Neuronal stem cell (in vitro differentiated cells): ENCODE results near the gene EPS15.
A peak's percentile ranks its signal among the peaks of the same experiment; 100 is the strongest.

Source experiments
- DNase-seq: peaks from one replicate; pipeline ENCODE4 v3.0.0-alpha.2; 2013; ENCODE audit warnings: low spot score
- H2AFZ ChIP-seq: one replicate; pipeline ENCODE4 v1.6.1; 2013; ENCODE audit warnings: mild to moderate bottlenecking, low read length, inconsistent platforms
- H2AK5ac ChIP-seq: 2 replicates; pipeline ENCODE4 v1.6.1; 2013; ENCODE audit warnings: low read depth, mild to moderate bottlenecking, inconsistent platforms, low read length, moderate library complexity, mixed read lengths
- H2BK120ac ChIP-seq: 2 replicates; pipeline ENCODE4 v1.6.1; 2013; ENCODE audit warnings: low read depth, mild to moderate bottlenecking, inconsistent platforms, low read length, moderate library complexity, mixed read lengths
- H2BK12ac ChIP-seq: one replicate; pipeline ENCODE4 v1.6.1; 2013; ENCODE audit warnings: low read length, inconsistent platforms
- H2BK15ac ChIP-seq: 2 replicates; pipeline ENCODE4 v1.6.1; 2013; ENCODE audit warnings: mild to moderate bottlenecking, low read length, inconsistent platforms, mixed read lengths
- H2BK5ac ChIP-seq: one replicate; pipeline ENCODE4 v1.6.1; 2013; ENCODE audit warnings: inconsistent platforms, mild to moderate bottlenecking, low read length, moderate library complexity
- H3K14ac ChIP-seq: one replicate; pipeline ENCODE4 v1.6.1; 2013; ENCODE audit warnings: low read length, inconsistent platforms
- H3K18ac ChIP-seq: 2 replicates; pipeline ENCODE4 v1.6.1; 2013; ENCODE audit warnings: low read length, inconsistent platforms
- H3K23ac ChIP-seq: 2 replicates; pipeline ENCODE4 v1.6.1; 2013; ENCODE audit warnings: low read depth, mild to moderate bottlenecking, mixed read lengths, low read length, inconsistent platforms; ENCODE audit not compliant: poor library complexity
- H3K27ac ChIP-seq: replicated peaks from 3 replicates; pipeline ENCODE4 v1.5.1; 2013; ENCODE audit warnings: low read length, inconsistent platforms
- H3K27me3 ChIP-seq, 3 experiments: 2 replicates each; pipeline ENCODE4 v1.6.1; 2013; ENCODE audit warnings: low read length in 3 of 3, mild to moderate bottlenecking in 2 of 3, inconsistent platforms in 1 of 3, low read depth in 1 of 3, mixed read lengths in 1 of 3, moderate library complexity in 1 of 3; ENCODE audit not compliant: control insufficient read depth in 3 of 3, insufficient read depth in 3 of 3
- H3K36me3 ChIP-seq, 2 donors: replicated peaks in 1 of 2; 2 replicates each; pipeline ENCODE4 v1.6.1; 2013; ENCODE audit warnings: low read length in 2 of 2; ENCODE audit not compliant: control insufficient read depth in 2 of 2, insufficient read depth in 2 of 2
- H3K4ac ChIP-seq: 2 replicates; pipeline ENCODE4 v1.6.1; 2013; ENCODE audit warnings: inconsistent platforms, mild to moderate bottlenecking, low read length, moderate library complexity
- H3K4me1 ChIP-seq, 2 donors: 1 replicate in 1 of 2; 2 replicates in 1 of 2; pipeline ENCODE4 v1.6.1; 2013; ENCODE audit warnings: low read length in 2 of 2, low read depth in 1 of 2; ENCODE audit not compliant: control insufficient read depth in 2 of 2, insufficient read depth in 1 of 2
- H3K4me2 ChIP-seq: one replicate; pipeline ENCODE4 v1.6.1; 2013; ENCODE audit warnings: mild to moderate bottlenecking, low read length, inconsistent platforms; ENCODE audit not compliant: insufficient read depth, poor library complexity, severe bottlenecking
- H3K4me3 ChIP-seq, 2 donors: 2 replicates each; pipeline ENCODE4 v1.5.1; 2013; ENCODE audit warnings: low read length in 2 of 2, mild to moderate bottlenecking in 2 of 2, inconsistent platforms in 1 of 2, moderate library complexity in 1 of 2
- H3K79me1 ChIP-seq: one replicate; pipeline ENCODE4 v1.6.1; 2013; ENCODE audit warnings: low read depth, mild to moderate bottlenecking, inconsistent platforms, low read length, moderate library complexity
- H3K9ac ChIP-seq: one replicate; pipeline ENCODE4 v1.6.1; 2013; ENCODE audit warnings: mild to moderate bottlenecking, low read depth, low read length, inconsistent platforms; ENCODE audit not compliant: poor library complexity
- H3K9me3 ChIP-seq, 2 donors: replicated peaks in 1 of 2; 2 replicates each; pipeline versions ENCODE3 to v1.6.1; 2013; ENCODE audit warnings: low read length in 2 of 2, mild to moderate bottlenecking in 2 of 2, inconsistent platforms in 1 of 2, low read depth in 1 of 2, mixed read lengths in 1 of 2, moderate library complexity in 1 of 2; ENCODE audit not compliant: control insufficient read depth in 2 of 2, insufficient read depth in 1 of 2
- H4K8ac ChIP-seq: one replicate; pipeline ENCODE4 v1.6.1; 2013; ENCODE audit warnings: low read depth, mild to moderate bottlenecking, inconsistent platforms, low read length, moderate library complexity
- H4K91ac ChIP-seq: one replicate; pipeline ENCODE4 v1.6.1; 2013; ENCODE audit warnings: low read length, low read depth, mild to moderate bottlenecking, inconsistent platforms; ENCODE audit not compliant: poor library complexity
- WGBS, 2 donors: extraction: QIAGEN DNeasy Blood & Tissue Kit; methylation state at CpG; one replicate each; pipeline ENCODE4 v1.1.7; 2013; ENCODE audit warnings: missing lambda C conversion rate in 2 of 2, mixed read lengths in 1 of 2; ENCODE audit not compliant: insufficient read length in 2 of 2, insufficient replicate concordance in 1 of 2; ENCODE audit errors: extremely low coverage in 2 of 2; 5-methylcytosine and 5-hydroxymethylcytosine counted together

Gene EPS15

DNA sequence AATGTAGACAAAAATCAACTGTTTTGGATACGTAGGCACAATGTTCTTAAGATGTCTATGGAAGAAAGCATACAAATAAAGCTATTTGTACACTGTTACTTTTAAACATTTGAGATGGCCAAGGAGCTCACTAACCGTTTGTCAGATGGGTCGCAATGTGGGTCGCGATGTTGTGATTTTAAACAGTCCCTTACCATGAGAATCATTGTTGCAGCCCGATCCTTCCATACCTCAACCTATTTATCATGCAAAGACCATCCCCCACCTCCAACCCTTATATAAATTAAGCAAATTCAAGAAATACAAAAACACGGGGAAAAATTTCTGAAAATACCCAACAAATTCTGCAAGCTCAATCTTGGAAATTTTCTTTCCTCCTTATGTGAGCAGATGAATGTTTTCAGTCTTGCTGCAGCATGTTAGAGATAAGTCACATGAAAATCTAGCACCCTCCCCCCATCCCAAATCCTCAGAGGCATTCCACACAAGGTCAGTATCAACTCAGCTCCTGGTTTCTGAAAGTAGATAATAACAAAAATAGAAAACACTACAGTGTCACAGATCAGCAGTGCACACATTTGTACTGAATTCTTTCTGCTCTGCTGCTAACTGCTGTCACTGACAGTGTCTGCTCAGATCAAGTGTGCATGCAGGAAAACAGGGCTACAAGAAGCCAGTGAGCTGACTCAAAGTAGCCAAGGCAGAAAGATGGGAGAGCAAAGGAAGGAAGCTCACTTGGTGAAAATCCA is 95.8 kb downstream of the EPS15 start:
- no peak overlapping the region for H3K23ac ChIP-seq
- peak overlapping the region; percentile 43 for H2AFZ ChIP-seq
- H3K79me1 ChIP-seq, result no peaks in the 10 kb centered on the region
- H2BK12ac ChIP-seq, result no peak overlapping the region
- H3K9me3 ChIP-seq, result no peaks in the 10 kb centered on the region
- no peak overlapping the region for H3K4me2 ChIP-seq
- DNase-seq, result no peak
- no peak overlapping the region for H3K14ac ChIP-seq
- WGBS, 2 donors, result no CpG with 5 or more reads among the region's 7 CpGs
- no peaks in the 10 kb centered on the region for H3K36me3 ChIP-seq
- H3K4me1 ChIP-seq, result peaks cover 0 to 18% of the 10 kb centered on the region in 2 donors
- H2AK5ac ChIP-seq, result no peak overlapping the region
- no peak overlapping the region for H4K91ac ChIP-seq
- H3K18ac ChIP-seq, result no peak overlapping the region
- no peaks in the 10 kb centered on the region for H3K27me3 ChIP-seq
- no peak overlapping the region for H3K4me3 ChIP-seq
- no peak overlapping the region for H3K4ac ChIP-seq
- H2BK15ac ChIP-seq, result no peak overlapping the region
- H4K8ac ChIP-seq, result no peak overlapping the region
- no peak overlapping the region for H2BK120ac ChIP-seq
- no peak overlapping the region for H3K27ac ChIP-seq
- no peak overlapping the region for H3K9ac ChIP-seq
- H2BK5ac ChIP-seq, result no peak overlapping the region

DNA sequence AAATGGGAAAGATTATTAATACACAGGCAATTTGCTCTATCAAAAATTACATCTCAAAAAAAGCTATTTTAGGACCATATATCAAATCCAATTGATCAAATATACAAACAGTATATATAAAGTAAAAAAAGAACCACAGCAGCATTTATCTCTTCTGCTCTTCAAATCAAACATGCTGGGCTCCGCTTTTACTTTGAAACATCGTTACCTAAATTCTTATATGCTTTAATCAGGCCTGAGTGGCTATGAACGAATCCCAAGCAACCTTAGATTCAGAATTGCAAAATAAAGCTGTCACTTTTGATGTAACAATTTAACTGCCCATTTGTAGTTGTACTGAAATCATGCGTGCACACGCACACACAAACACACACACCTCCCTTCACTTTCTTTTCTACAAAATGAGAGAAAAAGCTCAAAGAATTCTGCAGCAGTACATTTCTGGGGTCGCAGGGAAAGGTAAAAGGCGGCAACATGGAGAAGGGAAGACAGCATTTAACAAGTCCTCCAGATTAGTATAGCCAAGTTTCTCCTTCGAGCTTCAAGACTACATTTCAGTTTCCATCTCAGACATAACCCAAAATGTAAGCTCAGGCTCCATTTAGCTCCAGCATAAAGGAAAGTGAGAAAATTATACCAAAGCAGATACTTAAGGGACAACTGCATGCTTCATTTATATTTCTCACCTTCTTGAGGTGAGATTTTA is 96.5 kb downstream of the EPS15 start:
- H2BK5ac ChIP-seq, result no peak overlapping the region
- WGBS, 2 donors, result no CpG with 5 or more reads among the region's 8 CpGs
- H4K8ac ChIP-seq, result no peak overlapping the region
- no peak overlapping the region for H2BK12ac ChIP-seq
- H3K27me3 ChIP-seq, result no peaks in the 10 kb centered on the region
- no peak overlapping the region for H3K4me2 ChIP-seq
- H3K23ac ChIP-seq, result no peak overlapping the region
- no peaks in the 10 kb centered on the region for H3K79me1 ChIP-seq
- no peak overlapping the region for H3K9ac ChIP-seq
- H2AFZ ChIP-seq, result peak overlapping the region; percentile 43
- DNase-seq, result no peak
- H3K9me3 ChIP-seq, result no peaks in the 10 kb centered on the region
- no peak overlapping the region for H3K14ac ChIP-seq
- no peak overlapping the region for H2AK5ac ChIP-seq
- H2BK15ac ChIP-seq, result no peak overlapping the region
- no peak overlapping the region for H3K27ac ChIP-seq
- peaks cover 0 to 18% of the 10 kb centered on the region in 2 donors for H3K4me1 ChIP-seq
- H3K36me3 ChIP-seq, result no peaks in the 10 kb centered on the region
- H3K18ac ChIP-seq, result no peak overlapping the region
- H3K4me3 ChIP-seq, result no peak overlapping the region
- no peak overlapping the region for H3K4ac ChIP-seq
- H4K91ac ChIP-seq, result no peak overlapping the region
- no peak overlapping the region for H2BK120ac ChIP-seq

DNA sequence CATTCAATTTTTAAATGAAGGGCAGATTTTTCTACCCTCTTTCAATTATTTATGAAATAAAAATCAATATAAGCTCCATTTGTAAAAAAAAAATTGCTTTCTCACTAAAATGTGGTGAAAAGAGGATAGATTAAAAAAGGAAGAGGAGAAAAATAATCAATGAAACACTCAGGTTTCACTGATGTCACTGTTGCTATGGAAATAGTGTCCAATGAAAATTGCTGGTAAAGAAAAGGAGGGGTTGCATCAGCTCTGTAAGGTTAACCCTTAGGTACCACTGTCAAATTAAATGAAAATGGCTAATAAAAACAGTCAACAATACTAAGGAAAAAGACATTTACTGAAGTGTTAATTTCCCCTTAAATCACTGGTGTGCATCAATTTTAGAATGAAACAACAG is 97.1 kb downstream of the EPS15 start:
- Histone ChIP-seq H3K9ac (no peak overlapping the region), H2BK5ac (no peak overlapping the region), H3K79me1 (no peaks in the 10 kb centered on the region), H2BK120ac (no peak overlapping the region), H3K9me3 (no peaks in the 10 kb centered on the region), H3K4me3 (peak overlapping the region in 1 of 2 donors; percentile 47), H2AK5ac (no peak overlapping the region), H3K27me3 (no peaks in the 10 kb centered on the region), H3K4me1 (peaks cover 0 to 18% of the 10 kb centered on the region in 2 donors), H3K18ac (no peak overlapping the region), H3K14ac (no peak overlapping the region), H3K36me3 (no peaks in the 10 kb centered on the region), H4K91ac (no peak overlapping the region), H3K27ac (no peak overlapping the region), H2BK15ac (no peak overlapping the region), H2BK12ac (no peak overlapping the region), H3K4me2 (no peak overlapping the region), H4K8ac (no peak overlapping the region), H2AFZ (peak overlapping the region; percentile 66), H3K23ac (no peak overlapping the region), H3K4ac (no peak overlapping the region)
- peak; percentile 51 for DNase-seq

GRCh38 chr1:51420867-51421627 is 98.0 kb downstream of the EPS15 start:
- Histone ChIP-seq H3K27ac (no peak overlapping the region), H3K14ac (no peak overlapping the region), H2AK5ac (no peak overlapping the region), H3K23ac (no peak overlapping the region), H3K9me3 (no peaks in the 10 kb centered on the region), H2BK120ac (no peak overlapping the region), H4K91ac (no peak overlapping the region), H3K27me3 (no peaks in the 10 kb centered on the region), H2BK15ac (no peak overlapping the region), H2BK12ac (no peak overlapping the region), H3K36me3 (peaks cover 0 to 2% of the 10 kb centered on the region in 2 donors), H3K4ac (no peak overlapping the region), H4K8ac (no peak overlapping the region), H3K4me1 (peaks cover 0 to 18% of the 10 kb centered on the region in 2 donors), H3K9ac (no peak overlapping the region), H3K79me1 (no peaks in the 10 kb centered on the region), H2BK5ac (no peak overlapping the region), H3K18ac (no peak overlapping the region), H2AFZ (no peak overlapping the region), H3K4me2 (no peak overlapping the region), H3K4me3 (peak overlapping the region in 1 of 2 donors; percentile 47)
- DNase-seq, result no peak
- no CpG with 5 or more reads among the region's 2 CpGs for WGBS, 2 donors
